ENCODE results near the gene MAP7D3.

DNA sequence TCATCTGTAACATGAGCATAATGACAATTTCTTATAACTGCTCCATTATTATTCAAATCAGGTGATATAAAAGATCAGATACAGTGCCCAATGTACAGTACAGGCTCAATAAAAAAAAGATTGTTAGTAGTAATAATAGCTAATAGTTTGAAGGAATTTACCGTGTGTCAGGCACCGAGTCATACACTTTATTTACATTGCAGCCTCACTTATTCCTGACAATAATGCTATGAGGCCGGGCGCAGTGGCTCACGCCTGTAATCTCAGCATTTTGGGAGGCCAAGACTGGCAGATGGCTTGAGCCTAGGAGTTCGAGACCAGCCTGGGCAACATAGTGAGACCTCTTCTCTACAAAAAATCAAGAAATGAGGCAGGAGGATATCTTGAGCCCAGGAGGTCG lies 10.1 kb upstream of the MAP7D3 start:
- no peak for TF ChIP-seq POLR2A (IDR thresholded peaks at IDR 0.05)
- TF ChIP-seq, protein P1, sequence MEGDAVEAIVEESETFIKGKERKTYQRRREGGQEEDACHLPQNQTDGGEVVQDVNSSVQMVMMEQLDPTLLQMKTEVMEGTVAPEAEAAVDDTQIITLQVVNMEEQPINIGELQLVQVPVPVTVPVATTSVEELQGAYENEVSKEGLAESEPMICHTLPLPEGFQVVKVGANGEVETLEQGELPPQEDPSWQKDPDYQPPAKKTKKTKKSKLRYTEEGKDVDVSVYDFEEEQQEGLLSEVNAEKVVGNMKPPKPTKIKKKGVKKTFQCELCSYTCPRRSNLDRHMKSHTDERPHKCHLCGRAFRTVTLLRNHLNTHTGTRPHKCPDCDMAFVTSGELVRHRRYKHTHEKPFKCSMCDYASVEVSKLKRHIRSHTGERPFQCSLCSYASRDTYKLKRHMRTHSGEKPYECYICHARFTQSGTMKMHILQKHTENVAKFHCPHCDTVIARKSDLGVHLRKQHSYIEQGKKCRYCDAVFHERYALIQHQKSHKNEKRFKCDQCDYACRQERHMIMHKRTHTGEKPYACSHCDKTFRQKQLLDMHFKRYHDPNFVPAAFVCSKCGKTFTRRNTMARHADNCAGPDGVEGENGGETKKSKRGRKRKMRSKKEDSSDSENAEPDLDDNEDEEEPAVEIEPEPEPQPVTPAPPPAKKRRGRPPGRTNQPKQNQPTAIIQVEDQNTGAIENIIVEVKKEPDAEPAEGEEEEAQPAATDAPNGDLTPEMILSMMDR (IDR thresholded peaks at IDR 0.05): no peak

All from sigmoid colon (tissue), 3 donors.